HepG2 (cell line): ENCODE measurements around the gene CHKB. TPM values are rescaled to one million over a fixed set of nuclear protein-coding genes. Genes with fewer than 3 reads are reported as not detected.
A peak's percentile ranks its signal among the peaks of the same experiment; 100 is the strongest.

Experiments used
- ARNTL ChIP-seq: sonication (generic); formaldehyde crosslinking; IDR thresholded peaks from 2 replicates; pipeline ENCODE4 v1.4.0; 2020; ENCODE audit warnings: mild to moderate bottlenecking, missing genetic modification reagents
- ATAD3A ChIP-seq: sonication (generic); formaldehyde crosslinking; IDR thresholded peaks from 2 replicates; pipeline ENCODE4 v1.4.0; 2020; ENCODE audit warnings: missing genetic modification reagents
- EP300 ChIP-seq, 3 experiments: sonication (generic) in 1 of 3; formaldehyde crosslinking in 1 of 3; IDR thresholded peaks; 2 replicates each; pipeline versions ENCODE4 v1.5.1 to v1.6.1; 2011 to 2020; ENCODE audit warnings: low read depth in 2 of 3, low read length in 2 of 3, borderline replicate concordance in 1 of 3, improper control_type of control experiment in 1 of 3, mild to moderate bottlenecking in 1 of 3, missing genetic modification reagents in 1 of 3, moderate library complexity in 1 of 3
- FOXO1 ChIP-seq: sonication (generic); formaldehyde crosslinking; IDR thresholded peaks from 2 replicates; pipeline ENCODE4 v1.4.0; 2020; ENCODE audit warnings: missing genetic modification reagents
- KDM3A ChIP-seq: IDR thresholded peaks from 2 replicates; pipeline ENCODE4 v1.6.1; 2018; ENCODE audit warnings: low read depth, missing compliant biosample characterization
- MYC ChIP-seq: sonication (generic); formaldehyde crosslinking; IDR thresholded peaks from 2 replicates; pipeline ENCODE4 v1.9.0; 2021; ENCODE audit warnings: missing genetic modification reagents, borderline replicate concordance
- NCOA1 ChIP-seq: sonication (generic); formaldehyde crosslinking; IDR thresholded peaks from 2 replicates; pipeline ENCODE4 v1.9.0; 2021; ENCODE audit warnings: missing genetic modification reagents
- NR3C1 ChIP-seq: sonication (generic); formaldehyde crosslinking; IDR thresholded peaks from 2 replicates; pipeline ENCODE4 v1.4.0; 2020; ENCODE audit warnings: missing genetic modification reagents
- RNF2 ChIP-seq: fragments of 450-650 bp; conservative IDR thresholded peaks from 2 replicates; pipeline ENCODE4 v1.6.1; 2016; ENCODE audit warnings: low read depth
- SRY ChIP-seq: sonication (generic); formaldehyde crosslinking; IDR thresholded peaks from 2 replicates; pipeline ENCODE4 v1.8.0; 2022; ENCODE audit warnings: mild to moderate bottlenecking, missing genetic modification reagents
- TAF1 ChIP-seq: sonication (generic); formaldehyde crosslinking; IDR thresholded peaks from 2 replicates; pipeline ENCODE4 v1.4.0; 2020; ENCODE audit warnings: missing genetic modification reagents
- TEAD3 ChIP-seq: optimal IDR thresholded peaks from 2 replicates; pipeline ENCODE3; 2016; ENCODE audit warnings: borderline replicate concordance
- ZEB1 ChIP-seq: IDR thresholded peaks from 2 replicates; pipeline ENCODE4 v1.6.1; 2012; ENCODE audit warnings: mild to moderate bottlenecking, low read depth, inconsistent platforms; ENCODE audit not compliant: insufficient replicate concordance
- ZNF577 ChIP-seq: sonication (generic); formaldehyde crosslinking; IDR thresholded peaks from 2 replicates; pipeline ENCODE4 v1.4.0; 2020; ENCODE audit warnings: mild to moderate bottlenecking, low read depth, missing genetic modification reagents, borderline replicate concordance
- ZNF775 ChIP-seq: sonication (generic); formaldehyde crosslinking; IDR thresholded peaks from 2 replicates; pipeline ENCODE4 v1.4.0; 2020; ENCODE audit warnings: missing genetic modification reagents, mild to moderate bottlenecking, moderate library complexity, borderline replicate concordance
- ZNF850 ChIP-seq: sonication (generic); formaldehyde crosslinking; conservative IDR thresholded peaks from 2 replicates; pipeline ENCODE4 v1.9.0; 2021; ENCODE audit warnings: mild to moderate bottlenecking, missing genetic modification reagents
- ZSCAN31 ChIP-seq: sonication (generic); formaldehyde crosslinking; IDR thresholded peaks from 2 replicates; pipeline ENCODE4 v1.5.0; 2020; ENCODE audit warnings: low read depth, mild to moderate bottlenecking, missing genetic modification reagents
- ZZZ3 ChIP-seq: sonication (generic); formaldehyde crosslinking; IDR thresholded peaks from 2 replicates; pipeline ENCODE4 v1.4.0; 2020; ENCODE audit warnings: missing genetic modification reagents, mild to moderate bottlenecking, borderline replicate concordance
- polyA plus RNA-seq, 8 experiments: library from polyadenylated mRNA; depleted of rRNA in 3 of 8; stranded (reverse) in 7 of 8; unstranded in 1 of 8; fragments of >200 nt; fragmentation: Illumina TruSeq in 4 of 8; extraction: Trizol in 4 of 8; gene quantifications; 2 replicates each; pipeline versions ENCODE4 v1.2.1 to v1.2.3, GENCODE V29; 2011 to 2016; ENCODE audit warnings: low read depth in 4 of 8, missing spikeins in 1 of 8, mixed read lengths in 1 of 8; ENCODE audit not compliant: insufficient read depth in 1 of 8
- total RNA-seq, 5 experiments: library from RNA; depleted of rRNA; stranded (reverse); fragments of >200 nt; fragmentation: Illumina TruSeq; extraction: Trizol; gene quantifications; 2 replicates each; pipeline ENCODE4 v1.2.3, GENCODE V29; 2016; ENCODE audit warnings: low read depth in 1 of 5
- TF ChIP-seq, protein P1 (sequence below): sonication (generic); formaldehyde crosslinking; IDR thresholded peaks from 2 replicates; pipeline ENCODE4 v1.8.0; 2022; ENCODE audit warnings: missing genetic modification reagents, mild to moderate bottlenecking, inconsistent platforms, borderline replicate concordance
- TF ChIP-seq, protein P2 (sequence below), 2 experiments: IDR thresholded peaks; 2 replicates each; pipeline ENCODE4 v1.6.1; 2011 to 2012; ENCODE audit warnings: low read length in 2 of 2, borderline replicate concordance in 1 of 2, low read depth in 1 of 2, mild to moderate bottlenecking in 1 of 2, moderate library complexity in 1 of 2

The CHKB gene
- total and polyA plus RNA-seq, 2 of the 13 experiments (the other 11 are each of a cell fraction or from before 2014, with no cell fraction given): 24.5 to 42.7 TPM

DNA sequence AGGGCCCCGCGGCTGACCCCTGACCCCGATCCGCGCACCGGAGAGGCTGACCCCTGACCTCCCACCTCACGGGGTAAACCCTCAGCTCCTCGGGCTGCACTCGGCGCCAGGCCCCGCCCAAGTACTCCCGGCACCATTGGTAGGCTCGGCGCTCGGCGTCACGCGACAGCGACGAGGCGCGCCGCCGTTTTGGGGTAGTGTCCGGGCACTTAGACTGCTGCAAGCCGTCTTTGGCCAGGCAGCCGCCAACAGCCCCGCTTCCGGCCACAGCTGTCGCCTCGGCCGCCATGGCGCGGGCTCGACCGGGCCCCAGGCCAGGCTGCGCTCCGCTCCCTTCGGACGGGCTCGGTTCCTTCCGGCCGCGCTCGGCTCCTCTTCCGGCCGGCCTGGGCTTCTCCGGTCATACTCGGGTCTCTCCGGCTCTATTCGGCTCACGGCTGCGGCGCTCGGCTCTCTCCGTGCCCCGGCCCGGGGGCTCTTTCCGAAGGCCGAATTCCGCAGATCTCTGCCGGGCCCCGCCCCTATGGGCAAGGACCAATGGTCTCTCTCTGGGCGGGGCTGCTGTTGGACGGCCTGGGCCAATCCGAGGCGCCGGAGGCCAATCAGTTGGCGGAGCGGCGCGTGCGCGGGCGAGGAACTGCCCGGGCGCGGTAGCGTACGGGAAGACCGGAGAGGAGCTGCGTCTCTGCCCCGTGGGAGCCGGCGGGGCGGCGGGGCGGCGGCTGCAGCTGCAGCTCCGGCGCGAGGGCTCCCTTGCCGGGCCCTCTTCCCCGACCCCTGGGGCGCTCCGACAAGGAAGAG, at the start of gene CHKB (continued):
- no peak for TF ChIP-seq ZNF775 (CRISPR knock-in tag)
- no peak for TF ChIP-seq ZEB1
- TF ChIP-seq KDM3A (CRISPR knock-in tag): 0 out of 2 replicates have a peak, but pooled peaks have one; percentile 40
- TF ChIP-seq ZNF577 (CRISPR knock-in tag): no peak
- TF ChIP-seq NR3C1: 0 out of 2 replicates have a peak, but pooled peaks have one; percentile 31
- TF ChIP-seq ZNF850 (CRISPR knock-in tag): peak; percentile 65; the same call in 1 of the 2 replicates
- peak; percentile 74; the same call in 1 of the 2 replicates for TF ChIP-seq SRY (CRISPR knock-in tag)
- 0 out of 2 replicates have a peak, but pooled peaks have one; percentile 24 for TF ChIP-seq FOXO1 (CRISPR knock-in tag)
- TF ChIP-seq TEAD3 (CRISPR knock-in tag): peak; percentile 43
- peak; percentile 65 for TF ChIP-seq MYC (CRISPR knock-in tag)
- no peak for TF ChIP-seq ATAD3A (CRISPR knock-in tag)
- TF ChIP-seq ZZZ3 (CRISPR knock-in tag): peak; percentile 25; the same call in 1 of the 2 replicates
- TF ChIP-seq RNF2: 0 out of 2 replicates have a peak, but pooled peaks have one; percentile 39
- TF ChIP-seq EP300 (IDR thresholded peaks at IDR 0.05; ENCODE audit: low read depth in 2 of 2, low read length in 2 of 2): no peak
- TF ChIP-seq EP300 (CRISPR knock-in tag; IDR thresholded peaks at IDR 0.05; ENCODE audit: borderline replicate concordance): peak; percentile 51; the same call in 1 of the 2 replicates
- peak; percentile 75; the same call in 1 of the 2 replicates for TF ChIP-seq ARNTL (CRISPR knock-in tag)
- TF ChIP-seq, protein P1, sequence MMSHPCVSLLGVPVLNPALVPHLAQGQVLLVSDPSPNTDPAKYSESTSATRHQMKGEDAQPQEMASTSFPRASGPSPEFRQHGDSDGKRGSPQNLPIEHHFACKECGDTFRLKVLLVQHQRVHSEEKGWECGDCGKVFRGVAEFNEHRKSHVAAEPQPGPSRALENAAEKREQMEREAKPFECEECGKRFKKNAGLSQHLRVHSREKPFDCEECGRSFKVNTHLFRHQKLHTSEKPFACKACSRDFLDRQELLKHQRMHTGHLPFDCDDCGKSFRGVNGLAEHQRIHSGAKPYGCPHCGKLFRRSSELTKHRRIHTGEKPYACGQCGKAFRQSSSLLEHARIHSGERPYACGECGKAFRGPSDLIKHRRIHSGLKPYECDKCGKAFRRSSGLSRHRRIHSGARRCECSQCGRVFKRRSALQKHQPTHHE (CRISPR knock-in tag): peak; percentile 14; the same call in 1 of the 2 replicates
- TF ChIP-seq NCOA1 (CRISPR knock-in tag): peak; percentile 31; the same call in 1 of the 2 replicates
- TF ChIP-seq TAF1 (CRISPR knock-in tag): peak; percentile 76
- TF ChIP-seq ZSCAN31 (CRISPR knock-in tag): peak; percentile 23; the same call in 1 of the 2 replicates
- TF ChIP-seq, protein P2, sequence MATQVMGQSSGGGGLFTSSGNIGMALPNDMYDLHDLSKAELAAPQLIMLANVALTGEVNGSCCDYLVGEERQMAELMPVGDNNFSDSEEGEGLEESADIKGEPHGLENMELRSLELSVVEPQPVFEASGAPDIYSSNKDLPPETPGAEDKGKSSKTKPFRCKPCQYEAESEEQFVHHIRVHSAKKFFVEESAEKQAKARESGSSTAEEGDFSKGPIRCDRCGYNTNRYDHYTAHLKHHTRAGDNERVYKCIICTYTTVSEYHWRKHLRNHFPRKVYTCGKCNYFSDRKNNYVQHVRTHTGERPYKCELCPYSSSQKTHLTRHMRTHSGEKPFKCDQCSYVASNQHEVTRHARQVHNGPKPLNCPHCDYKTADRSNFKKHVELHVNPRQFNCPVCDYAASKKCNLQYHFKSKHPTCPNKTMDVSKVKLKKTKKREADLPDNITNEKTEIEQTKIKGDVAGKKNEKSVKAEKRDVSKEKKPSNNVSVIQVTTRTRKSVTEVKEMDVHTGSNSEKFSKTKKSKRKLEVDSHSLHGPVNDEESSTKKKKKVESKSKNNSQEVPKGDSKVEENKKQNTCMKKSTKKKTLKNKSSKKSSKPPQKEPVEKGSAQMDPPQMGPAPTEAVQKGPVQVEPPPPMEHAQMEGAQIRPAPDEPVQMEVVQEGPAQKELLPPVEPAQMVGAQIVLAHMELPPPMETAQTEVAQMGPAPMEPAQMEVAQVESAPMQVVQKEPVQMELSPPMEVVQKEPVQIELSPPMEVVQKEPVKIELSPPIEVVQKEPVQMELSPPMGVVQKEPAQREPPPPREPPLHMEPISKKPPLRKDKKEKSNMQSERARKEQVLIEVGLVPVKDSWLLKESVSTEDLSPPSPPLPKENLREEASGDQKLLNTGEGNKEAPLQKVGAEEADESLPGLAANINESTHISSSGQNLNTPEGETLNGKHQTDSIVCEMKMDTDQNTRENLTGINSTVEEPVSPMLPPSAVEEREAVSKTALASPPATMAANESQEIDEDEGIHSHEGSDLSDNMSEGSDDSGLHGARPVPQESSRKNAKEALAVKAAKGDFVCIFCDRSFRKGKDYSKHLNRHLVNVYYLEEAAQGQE (IDR thresholded peaks at IDR 0.05; ENCODE audit: borderline replicate concordance in 1 of 2, low read depth in 1 of 2, low read length in 2 of 2): peak in 1 of 2 experiments; percentile 15; a peak in 1 of 4 replicates
